ENCODE data around the gene PSMD2. TPM values are rescaled to one million over a fixed set of nuclear protein-coding genes. Genes with fewer than 3 reads are reported as not detected.

PSMD2 gene
- total and polyA plus RNA-seq, 4 donors, result 77.5 to 213 (median 161) TPM

- no peak for TF ChIP-seq REST (IDR thresholded peaks at IDR 0.05)
- no peak for TF ChIP-seq GABPA (IDR thresholded peaks at IDR 0.05 in 1 of 2, conservative IDR thresholded peaks at IDR 0.05 in 1 of 2)
- TF ChIP-seq CTCF (IDR thresholded peaks at IDR 0.05; ENCODE audit: low read depth, low read length, missing input control), result peak; percentile 56
- TF ChIP-seq JUND (IDR thresholded peaks at IDR 0.05), result no peak
- no peak for TF ChIP-seq YY1 (IDR thresholded peaks at IDR 0.05)
- TF ChIP-seq FOXA1 (IDR thresholded peaks at IDR 0.05), result no peak
- no peak for TF ChIP-seq EGR1 (IDR thresholded peaks at IDR 0.05; ENCODE audit: low read depth in 2 of 2)
- peak; percentile 54 to 77 for TF ChIP-seq RAD21 (IDR thresholded peaks at IDR 0.05)
- H3K27me3 ChIP-seq (ENCODE audit: control insufficient read depth in 4 of 4, insufficient read depth in 4 of 4, low read length in 3 of 4), result no peaks in the 10 kb centered on the region
- no peaks in the 10 kb centered on the region for H3K36me3 ChIP-seq (ENCODE audit: control insufficient read depth in 4 of 4, insufficient read depth in 3 of 4, low read depth in 1 of 4, low read length in 3 of 4)
- H3K9ac ChIP-seq (ENCODE audit: low read depth in 1 of 2, low read length in 2 of 2), result no peak overlapping the region
- peaks cover 8 to 21% (median 14%) of the 10 kb centered on the region in 4 donors for H3K4me1 ChIP-seq (ENCODE audit: control insufficient read depth in 4 of 4, insufficient read depth in 4 of 4, low read length in 3 of 4)
- no peak overlapping the region for H3K4me3 ChIP-seq (ENCODE audit: low read depth in 1 of 3, low read length in 3 of 3)
- peak; percentile 83 for DNase-seq (ENCODE audit: low spot score)
- no peak overlapping the region for H3K27ac ChIP-seq (ENCODE audit: low read depth in 1 of 2, low read length in 2 of 2)
- no peaks in the 10 kb centered on the region for H3K9me3 ChIP-seq (ENCODE audit: control insufficient read depth in 4 of 4, low read length in 3 of 4)
- WGBS, result 52% methylated on average over 18 of the region's 18 CpGs
Observed at GRCh38 chr3:184354121-184354728, 55.2 kb downstream of the PSMD2 start.

GRCh38 chr3:184354754-184355153, 55.7 kb downstream of the PSMD2 start:
- H3K27ac ChIP-seq (ENCODE audit: low read depth in 1 of 2, low read length in 2 of 2), result no peak overlapping the region
- H3K36me3 ChIP-seq (ENCODE audit: control insufficient read depth in 4 of 4, insufficient read depth in 3 of 4, low read depth in 1 of 4, low read length in 3 of 4), result no peaks in the 10 kb centered on the region
- H3K4me1 ChIP-seq (ENCODE audit: control insufficient read depth in 4 of 4, insufficient read depth in 4 of 4, low read length in 3 of 4), result peaks cover 8 to 22% (median 14%) of the 10 kb centered on the region in 4 donors
- 84% methylated on average over 8 of the region's 8 CpGs for WGBS
- no peak overlapping the region for H3K9ac ChIP-seq (ENCODE audit: low read depth in 1 of 2, low read length in 2 of 2)
- H3K9me3 ChIP-seq (ENCODE audit: control insufficient read depth in 4 of 4, low read length in 3 of 4), result no peaks in the 10 kb centered on the region
- no peak for DNase-seq (ENCODE audit: low spot score)
- no peak for TF ChIP-seq REST (IDR thresholded peaks at IDR 0.05)
- TF ChIP-seq YY1 (IDR thresholded peaks at IDR 0.05), result no peak
- TF ChIP-seq FOXA2 (IDR thresholded peaks at IDR 0.05), result no peak
- no peak for TF ChIP-seq EGR1 (IDR thresholded peaks at IDR 0.05; ENCODE audit: low read depth in 2 of 2)
- no peak overlapping the region for H3K4me3 ChIP-seq (ENCODE audit: low read depth in 1 of 3, low read length in 3 of 3)
- no peaks in the 10 kb centered on the region for H3K27me3 ChIP-seq (ENCODE audit: control insufficient read depth in 4 of 4, insufficient read depth in 4 of 4, low read length in 3 of 4)
